ENCODE measurements around the gene ZNF438.

DNA sequence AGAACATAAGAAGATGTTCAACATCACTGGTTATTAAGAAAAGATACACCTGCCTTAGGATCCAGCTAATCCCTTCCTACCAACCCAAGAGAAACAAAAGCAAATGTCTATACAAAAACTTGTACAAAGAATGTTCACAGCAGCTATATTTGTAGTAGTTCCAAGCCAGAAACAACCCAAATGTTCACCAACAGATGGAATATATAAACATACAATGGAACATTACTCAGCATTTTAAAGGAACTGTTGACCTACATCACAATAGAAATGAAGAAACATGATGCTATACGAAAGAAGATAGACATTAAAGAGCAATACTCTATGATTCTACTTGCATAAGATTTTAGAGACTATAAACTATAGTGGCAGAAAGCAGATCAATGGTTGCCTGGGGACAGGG lies 149.4 kb downstream of the ZNF438 start:
- TF ChIP-seq, protein P1, sequence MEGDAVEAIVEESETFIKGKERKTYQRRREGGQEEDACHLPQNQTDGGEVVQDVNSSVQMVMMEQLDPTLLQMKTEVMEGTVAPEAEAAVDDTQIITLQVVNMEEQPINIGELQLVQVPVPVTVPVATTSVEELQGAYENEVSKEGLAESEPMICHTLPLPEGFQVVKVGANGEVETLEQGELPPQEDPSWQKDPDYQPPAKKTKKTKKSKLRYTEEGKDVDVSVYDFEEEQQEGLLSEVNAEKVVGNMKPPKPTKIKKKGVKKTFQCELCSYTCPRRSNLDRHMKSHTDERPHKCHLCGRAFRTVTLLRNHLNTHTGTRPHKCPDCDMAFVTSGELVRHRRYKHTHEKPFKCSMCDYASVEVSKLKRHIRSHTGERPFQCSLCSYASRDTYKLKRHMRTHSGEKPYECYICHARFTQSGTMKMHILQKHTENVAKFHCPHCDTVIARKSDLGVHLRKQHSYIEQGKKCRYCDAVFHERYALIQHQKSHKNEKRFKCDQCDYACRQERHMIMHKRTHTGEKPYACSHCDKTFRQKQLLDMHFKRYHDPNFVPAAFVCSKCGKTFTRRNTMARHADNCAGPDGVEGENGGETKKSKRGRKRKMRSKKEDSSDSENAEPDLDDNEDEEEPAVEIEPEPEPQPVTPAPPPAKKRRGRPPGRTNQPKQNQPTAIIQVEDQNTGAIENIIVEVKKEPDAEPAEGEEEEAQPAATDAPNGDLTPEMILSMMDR (conservative IDR thresholded peaks at IDR 0.05 in 1 of 2, IDR thresholded peaks at IDR 0.05 in 1 of 2; ENCODE audit: extremely low read depth in 1 of 2, insufficient read depth in 1 of 2, low read depth in 1 of 2, low read length in 2 of 2): no peak
- no peak for TF ChIP-seq EZH2 (IDR thresholded peaks at IDR 0.05; ENCODE audit: borderline replicate concordance, low read length)
